Measurements from ENCODE around the gene BTBD19.

BTBD19 gene

DNA sequence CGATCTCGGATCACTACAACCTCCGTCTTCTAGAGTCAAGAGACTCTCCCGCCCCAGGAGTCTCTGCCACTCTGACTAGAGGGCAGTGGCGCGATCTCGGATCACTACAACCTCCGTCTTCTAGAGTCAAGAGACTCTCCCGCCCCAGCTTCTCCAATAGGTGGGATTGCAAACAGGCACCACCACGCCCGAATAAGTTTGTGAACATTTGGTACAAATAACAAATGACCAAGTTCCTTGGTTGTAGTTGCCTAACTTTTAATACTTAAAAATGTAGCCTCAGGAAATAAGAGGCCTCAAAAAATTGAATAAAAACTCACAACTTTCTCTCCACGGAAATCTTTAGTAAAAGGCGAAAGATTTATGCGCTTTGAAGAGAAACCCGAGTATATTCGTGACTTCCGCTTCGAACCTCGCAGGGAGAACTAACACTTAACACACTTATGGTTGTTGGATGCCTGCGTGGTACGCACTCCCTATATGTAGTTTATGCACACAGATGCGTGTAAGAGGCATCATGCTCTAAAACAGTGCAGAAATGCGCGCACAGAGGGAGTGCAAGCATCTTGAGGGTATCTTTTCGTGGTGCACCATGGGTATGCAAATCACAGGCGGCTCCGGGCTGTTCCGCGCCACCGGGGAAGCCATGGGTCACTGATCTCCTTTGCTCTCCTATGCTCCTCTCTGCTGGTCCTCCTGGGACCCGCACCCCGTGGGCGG, 11.4 kb downstream of the BTBD19 start:
- peak overlapping the region; percentile 100 for H2BK5ac ChIP-seq (ENCODE audit: low read length)
- peak overlapping the region; percentile 96 for H2BK15ac ChIP-seq (ENCODE audit: low read length)
- H3K4me2 ChIP-seq (ENCODE audit: insufficient read depth, low read length, poor library complexity, severe bottlenecking): peak overlapping the region; percentile 84
- peak overlapping the region; percentile 89 for H3K9ac ChIP-seq (ENCODE audit: low read depth, low read length, poor library complexity)
- H2BK12ac ChIP-seq (ENCODE audit: low read length): peak overlapping the region; percentile 87
- H3K9me3 ChIP-seq (replicated peaks in 1 of 2; ENCODE audit: control insufficient read depth in 2 of 2, insufficient read depth in 1 of 2, low read depth in 1 of 2, low read length in 2 of 2): peaks cover 0 to 7% of the 10 kb centered on the region in 2 donors
- no peak overlapping the region for H3K4ac ChIP-seq (ENCODE audit: low read length)
- H2AFZ ChIP-seq (ENCODE audit: low read length): no peak overlapping the region
- peak overlapping the region; percentile 94 for H3K14ac ChIP-seq (ENCODE audit: low read length)
- H2AK5ac ChIP-seq (ENCODE audit: low read depth, low read length): peak overlapping the region; percentile 94
- H2BK120ac ChIP-seq (ENCODE audit: low read depth, low read length): peak overlapping the region; percentile 98
- H3K4me1 ChIP-seq (ENCODE audit: control insufficient read depth in 2 of 2, insufficient read depth in 1 of 2, low read depth in 1 of 2, low read length in 2 of 2): peaks cover 0 to 10% of the 10 kb centered on the region in 2 donors
- peaks cover 0 to 12% of the 10 kb centered on the region in 2 donors for H3K36me3 ChIP-seq (replicated peaks in 1 of 2; ENCODE audit: control insufficient read depth in 2 of 2, insufficient read depth in 2 of 2, low read length in 2 of 2)
- H3K23ac ChIP-seq (ENCODE audit: low read depth, low read length, poor library complexity): peak overlapping the region; percentile 92
- H3K27me3 ChIP-seq (ENCODE audit: control insufficient read depth in 3 of 3, insufficient read depth in 3 of 3, low read depth in 1 of 3, low read length in 3 of 3): no peaks in the 10 kb centered on the region
- H3K4me3 ChIP-seq (ENCODE audit: low read length in 2 of 2): peak overlapping the region in 1 of 2 donors; percentile 73
- WGBS, 2 donors (ENCODE audit: extremely low coverage in 2 of 2, insufficient read length in 2 of 2, insufficient replicate concordance in 1 of 2): no CpG with 5 or more reads among the region's 33 CpGs
- peak overlapping the region; percentile 95 for H4K91ac ChIP-seq (ENCODE audit: low read depth, low read length, poor library complexity)
- DNase-seq (ENCODE audit: low spot score): peak; percentile 78
- H3K79me1 ChIP-seq (ENCODE audit: low read depth, low read length): peaks cover 4% of the 10 kb centered on the region
- peak overlapping the region; percentile 93 for H4K8ac ChIP-seq (ENCODE audit: low read depth, low read length)
- H3K27ac ChIP-seq (replicated peaks; ENCODE audit: low read length): peak overlapping the region; percentile 90
- H3K18ac ChIP-seq (ENCODE audit: low read length): peak overlapping the region; percentile 100

DNA sequence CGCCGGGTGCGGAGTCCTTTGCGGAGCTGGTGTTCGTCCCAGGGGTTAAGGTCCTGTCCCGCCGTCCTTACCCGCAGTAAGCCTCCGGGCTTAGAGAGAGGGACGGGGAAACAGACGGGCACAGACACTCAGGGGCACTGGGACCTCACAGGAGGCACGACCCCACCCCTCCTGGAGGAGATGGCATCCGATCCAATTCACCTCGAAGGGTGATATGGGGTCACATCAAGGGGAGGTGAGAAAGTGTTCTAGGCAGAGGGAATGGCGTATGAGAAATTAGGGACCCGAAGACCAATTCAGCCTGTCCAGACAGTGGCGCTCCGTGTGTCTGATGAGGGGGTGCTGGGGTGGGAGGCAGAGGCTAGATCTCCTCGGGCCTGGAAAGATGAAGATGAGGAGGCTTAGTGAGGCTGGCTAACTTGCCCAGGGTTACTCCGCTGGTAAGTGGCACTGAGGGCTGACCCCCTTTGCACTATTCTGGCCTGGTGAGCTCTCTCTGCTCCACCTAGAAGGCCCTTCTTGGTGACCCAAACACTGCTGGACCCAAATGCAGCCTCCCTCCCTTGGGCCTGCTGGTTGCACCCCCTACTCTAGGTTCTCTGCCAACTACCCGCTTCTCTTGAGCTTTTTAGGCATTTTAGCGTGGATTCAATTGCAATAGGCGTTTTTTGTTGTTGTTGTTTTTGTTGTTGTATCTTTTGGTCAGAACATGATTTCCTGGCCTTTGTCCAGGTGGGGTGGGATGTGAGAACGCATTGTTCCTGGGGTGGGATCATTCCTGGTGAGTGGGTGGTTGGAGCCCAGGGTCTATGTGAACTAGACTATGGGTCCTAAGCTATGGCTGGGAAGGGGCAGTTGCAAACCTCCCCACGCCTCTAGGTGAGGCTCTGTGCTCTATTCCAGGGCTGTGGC, 12.3 kb downstream of the BTBD19 start:
- Histone ChIP-seq H3K27ac (replicated peaks; ENCODE audit: low read length) (peak overlapping the region; percentile 90), H3K27me3 (ENCODE audit: control insufficient read depth in 3 of 3, insufficient read depth in 3 of 3, low read depth in 1 of 3, low read length in 3 of 3) (no peaks in the 10 kb centered on the region), H4K91ac (ENCODE audit: low read depth, low read length, poor library complexity) (no peak overlapping the region), H3K9me3 (replicated peaks in 1 of 2; ENCODE audit: control insufficient read depth in 2 of 2, insufficient read depth in 1 of 2, low read depth in 1 of 2, low read length in 2 of 2) (peaks cover 0 to 7% of the 10 kb centered on the region in 2 donors), H3K79me1 (ENCODE audit: low read depth, low read length) (peaks cover 4% of the 10 kb centered on the region), H2BK12ac (ENCODE audit: low read length) (peak overlapping the region; percentile 87), H3K9ac (ENCODE audit: low read depth, low read length, poor library complexity) (peak overlapping the region; percentile 89), H2BK120ac (ENCODE audit: low read depth, low read length) (peak overlapping the region; percentile 98), H2BK5ac (ENCODE audit: low read length) (peak overlapping the region; percentile 100), H3K18ac (ENCODE audit: low read length) (peak overlapping the region; percentile 100), H3K4me3 (ENCODE audit: low read length in 2 of 2) (peak overlapping the region in 1 of 2 donors; percentile 66), H2AFZ (ENCODE audit: low read length) (no peak overlapping the region), H3K36me3 (replicated peaks in 1 of 2; ENCODE audit: control insufficient read depth in 2 of 2, insufficient read depth in 2 of 2, low read length in 2 of 2) (peaks cover 0 to 4% of the 10 kb centered on the region in 2 donors), H4K8ac (ENCODE audit: low read depth, low read length) (no peak overlapping the region), H3K14ac (ENCODE audit: low read length) (peak overlapping the region; percentile 94), H3K4ac (ENCODE audit: low read length) (no peak overlapping the region), H2AK5ac (ENCODE audit: low read depth, low read length) (peak overlapping the region; percentile 94), H3K4me1 (ENCODE audit: control insufficient read depth in 2 of 2, insufficient read depth in 1 of 2, low read depth in 1 of 2, low read length in 2 of 2) (peaks cover 0 to 10% of the 10 kb centered on the region in 2 donors), H2BK15ac (ENCODE audit: low read length) (peak overlapping the region; percentile 96), H3K23ac (ENCODE audit: low read depth, low read length, poor library complexity) (peak overlapping the region; percentile 92), H3K4me2 (ENCODE audit: insufficient read depth, low read length, poor library complexity, severe bottlenecking) (peak overlapping the region; percentile 84)
- no CpG with 5 or more reads among the region's 25 CpGs for WGBS, 2 donors (ENCODE audit: extremely low coverage in 2 of 2, insufficient read length in 2 of 2, insufficient replicate concordance in 1 of 2)
- no peak for DNase-seq (ENCODE audit: low spot score)

DNA sequence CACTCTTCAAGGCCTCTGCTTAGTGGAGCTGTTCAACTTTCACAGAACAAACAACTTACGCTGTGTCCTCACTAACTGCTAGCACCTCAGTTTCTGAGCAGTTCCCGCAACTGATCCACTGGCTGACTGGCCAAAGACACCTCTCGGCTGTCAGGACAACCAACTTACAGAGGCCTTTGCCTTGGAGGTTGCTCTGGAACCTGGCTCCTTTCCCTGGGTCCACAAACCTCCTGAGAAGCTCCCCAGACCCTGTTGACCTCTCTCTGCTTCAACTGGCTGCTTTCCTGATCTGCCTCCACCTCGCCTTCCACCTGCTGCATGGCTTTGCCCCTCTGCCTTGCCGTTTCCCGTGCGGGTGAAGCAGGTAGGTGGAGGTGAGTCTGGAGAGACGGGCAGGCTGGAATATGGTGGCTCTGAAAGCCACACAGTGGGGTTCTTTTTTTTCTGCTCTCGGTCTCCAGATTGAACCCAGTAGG, 13.0 kb downstream of the BTBD19 start:
- Histone ChIP-seq H3K9me3 (replicated peaks in 1 of 2; ENCODE audit: control insufficient read depth in 2 of 2, insufficient read depth in 1 of 2, low read depth in 1 of 2, low read length in 2 of 2) (peaks cover 0 to 7% of the 10 kb centered on the region in 2 donors), H3K18ac (ENCODE audit: low read length) (peak overlapping the region; percentile 55), H2AFZ (ENCODE audit: low read length) (no peak overlapping the region), H3K4me2 (ENCODE audit: insufficient read depth, low read length, poor library complexity, severe bottlenecking) (no peak overlapping the region), H2BK5ac (ENCODE audit: low read length) (peak overlapping the region; percentile 2), H3K4me1 (ENCODE audit: control insufficient read depth in 2 of 2, insufficient read depth in 1 of 2, low read depth in 1 of 2, low read length in 2 of 2) (peaks cover 0 to 10% of the 10 kb centered on the region in 2 donors), H4K8ac (ENCODE audit: low read depth, low read length) (no peak overlapping the region), H3K27ac (replicated peaks; ENCODE audit: low read length) (peak overlapping the region; percentile 15), H3K9ac (ENCODE audit: low read depth, low read length, poor library complexity) (no peak overlapping the region), H2BK15ac (ENCODE audit: low read length) (peak overlapping the region; percentile 96), H2BK12ac (ENCODE audit: low read length) (no peak overlapping the region), H3K79me1 (ENCODE audit: low read depth, low read length) (peaks cover 4% of the 10 kb centered on the region), H2AK5ac (ENCODE audit: low read depth, low read length) (peak overlapping the region; percentile 93), H2BK120ac (ENCODE audit: low read depth, low read length) (no peak overlapping the region), H3K4me3 (ENCODE audit: low read length in 2 of 2) (no peak overlapping the region), H3K36me3 (replicated peaks in 1 of 2; ENCODE audit: control insufficient read depth in 2 of 2, insufficient read depth in 2 of 2, low read length in 2 of 2) (no peaks in the 10 kb centered on the region), H4K91ac (ENCODE audit: low read depth, low read length, poor library complexity) (no peak overlapping the region), H3K23ac (ENCODE audit: low read depth, low read length, poor library complexity) (peak overlapping the region; percentile 92), H3K27me3 (ENCODE audit: control insufficient read depth in 3 of 3, insufficient read depth in 3 of 3, low read depth in 1 of 3, low read length in 3 of 3) (no peaks in the 10 kb centered on the region), H3K14ac (ENCODE audit: low read length) (peak overlapping the region; percentile 49), H3K4ac (ENCODE audit: low read length) (no peak overlapping the region)
- DNase-seq (ENCODE audit: low spot score): no peak
- WGBS, 2 donors (ENCODE audit: extremely low coverage in 2 of 2, insufficient read length in 2 of 2, insufficient replicate concordance in 1 of 2): no CpG with 5 or more reads among the region's 9 CpGs
